ENCODE data around the gene ACVR2B.
A peak's percentile ranks its signal among the peaks of the same experiment; 100 is the strongest.

ACVR2B gene

GRCh38 chr3:38488949-38489348 lies 35.3 kb downstream of the ACVR2B start:
- DNase-seq, result no peak

- DNase-seq, result no peak
These were observed 36.1 kb downstream of the ACVR2B start for GRCh38 chr3:38489766-38490165.

- no peak for DNase-seq
These were observed 36.8 kb downstream of the ACVR2B start for GRCh38 chr3:38490281-38491030.

- no peak for DNase-seq
These were observed 37.5 kb downstream of the ACVR2B start for GRCh38 chr3:38491215-38491614.

GRCh38 chr3:38493031-38493430 lies 39.3 kb downstream of the ACVR2B start:
- DNase-seq, result no peak

- peak; percentile 80 to 95 for DNase-seq
These were observed 42.6 kb downstream of the ACVR2B start, which contains the start of gene EXOG for GRCh38 chr3:38496131-38496910. EXOG (plus strand) TSS chr3:38496340; CDS start chr3:38496368, 28 bp downstream.

GRCh38 chr3:38497031-38497430 lies 43.3 kb downstream of the ACVR2B start:
- DNase-seq, result peak in 1 of 2 experiments; percentile 9

GRCh38 chr3:38500688-38501417 lies 47.2 kb downstream of the ACVR2B start:
- no peak for DNase-seq

GRCh38 chr3:38507120-38507519 lies 53.4 kb downstream of the ACVR2B start:
- DNase-seq, result no peak

GRCh38 chr3:38509732-38510131 lies 56.0 kb downstream of the ACVR2B start:
- DNase-seq, result no peak

GRCh38 chr3:38510631-38511030 lies 56.9 kb downstream of the ACVR2B start:
- DNase-seq, result no peak

- no peak for DNase-seq
These were observed 57.9 kb downstream of the ACVR2B start for GRCh38 chr3:38511546-38511945.

GRCh38 chr3:38515367-38515766 lies 61.7 kb downstream of the ACVR2B start:
- DNase-seq, result no peak

GRCh38 chr3:38516669-38517068 lies 63.0 kb downstream of the ACVR2B start:
- no peak for DNase-seq

GRCh38 chr3:38519000-38519399 lies 65.3 kb downstream of the ACVR2B start:
- no peak for DNase-seq

- DNase-seq, result no peak
These were observed 66.0 kb downstream of the ACVR2B start for GRCh38 chr3:38519651-38520050.

- peak; percentile 70 to 82 for DNase-seq
These were observed 67.8 kb downstream of the ACVR2B start for GRCh38 chr3:38521391-38521987.

- DNase-seq, result no peak
These were observed 68.3 kb downstream of the ACVR2B start for GRCh38 chr3:38522002-38522401.

GRCh38 chr3:38524141-38524739 lies 70.5 kb downstream of the ACVR2B start:
- DNase-seq, result no peak

- no peak for DNase-seq
These were observed 73.1 kb downstream of the ACVR2B start for GRCh38 chr3:38526792-38527191.

GRCh38 chr3:38528457-38528856 lies 74.8 kb downstream of the ACVR2B start:
- peak in 1 of 2 experiments; percentile 35 for DNase-seq

GRCh38 chr3:38532529-38532928 lies 78.8 kb downstream of the ACVR2B start:
- no peak for DNase-seq
